ENCODE results near the gene C2orf92. TPM values are rescaled to one million over a fixed set of nuclear protein-coding genes. Genes with fewer than 3 reads are reported as not detected.

C2orf92 gene
- total RNA-seq, 1 donor = 2.5 TPM

DNA sequence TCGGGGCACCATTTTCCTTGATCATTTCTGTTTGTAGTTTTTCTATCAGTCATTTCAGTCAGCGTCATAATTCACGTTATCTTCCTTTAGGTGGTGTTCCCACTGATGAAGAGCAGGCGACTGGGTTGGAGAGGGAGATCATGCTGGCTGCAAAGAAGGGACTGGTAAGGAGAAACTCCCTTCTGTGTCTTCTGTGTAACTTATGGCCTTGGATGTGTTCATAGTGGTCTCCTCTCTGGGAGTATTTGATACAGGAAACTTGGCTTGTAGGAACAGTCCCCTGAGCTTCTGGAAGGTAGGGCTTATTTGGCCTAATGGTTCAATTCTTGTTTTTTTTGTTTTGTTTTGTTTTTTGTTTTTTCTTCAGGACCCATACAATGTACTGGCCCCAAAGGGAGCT, 22.5 kb upstream of the C2orf92 start:
- DNase-seq (ENCODE audit: insufficient read length, low spot score, missing footprints) = peak; percentile 72
- Histone ChIP-seq H3K27me3 (ENCODE audit: insufficient read depth, low read length) (no peaks in the 10 kb centered on the region), H3K4me2 (ENCODE audit: insufficient read depth, low read length) (peak overlapping the region; percentile 93), H3K79me2 (ENCODE audit: insufficient read depth, low read length) (peaks cover 15% of the 10 kb centered on the region), H4K20me1 (ENCODE audit: insufficient read depth, low read length) (no peaks in the 10 kb centered on the region), H3K4me3 (ENCODE audit: insufficient read depth, low read length) (peak overlapping the region; percentile 97), H3K27ac (ENCODE audit: low read depth, low read length) (peak overlapping the region; percentile 8), H3K4me1 (ENCODE audit: insufficient read depth, low read length) (no peaks in the 10 kb centered on the region), H3K9me3 (ENCODE audit: low read depth, low read length) (no peaks in the 10 kb centered on the region), H2AFZ (ENCODE audit: low read length) (no peak overlapping the region), H3K36me3 (ENCODE audit: insufficient read depth, low read length) (peaks cover 21% of the 10 kb centered on the region)
- TF ChIP-seq, protein P1, sequence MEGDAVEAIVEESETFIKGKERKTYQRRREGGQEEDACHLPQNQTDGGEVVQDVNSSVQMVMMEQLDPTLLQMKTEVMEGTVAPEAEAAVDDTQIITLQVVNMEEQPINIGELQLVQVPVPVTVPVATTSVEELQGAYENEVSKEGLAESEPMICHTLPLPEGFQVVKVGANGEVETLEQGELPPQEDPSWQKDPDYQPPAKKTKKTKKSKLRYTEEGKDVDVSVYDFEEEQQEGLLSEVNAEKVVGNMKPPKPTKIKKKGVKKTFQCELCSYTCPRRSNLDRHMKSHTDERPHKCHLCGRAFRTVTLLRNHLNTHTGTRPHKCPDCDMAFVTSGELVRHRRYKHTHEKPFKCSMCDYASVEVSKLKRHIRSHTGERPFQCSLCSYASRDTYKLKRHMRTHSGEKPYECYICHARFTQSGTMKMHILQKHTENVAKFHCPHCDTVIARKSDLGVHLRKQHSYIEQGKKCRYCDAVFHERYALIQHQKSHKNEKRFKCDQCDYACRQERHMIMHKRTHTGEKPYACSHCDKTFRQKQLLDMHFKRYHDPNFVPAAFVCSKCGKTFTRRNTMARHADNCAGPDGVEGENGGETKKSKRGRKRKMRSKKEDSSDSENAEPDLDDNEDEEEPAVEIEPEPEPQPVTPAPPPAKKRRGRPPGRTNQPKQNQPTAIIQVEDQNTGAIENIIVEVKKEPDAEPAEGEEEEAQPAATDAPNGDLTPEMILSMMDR (IDR thresholded peaks at IDR 0.05; ENCODE audit: extremely low read depth, low read depth, low read length) = no peak

GRCh38 chr2:97651114-97651513, 18.4 kb upstream of the C2orf92 start:
- no peaks in the 10 kb centered on the region for H3K27me3 ChIP-seq (ENCODE audit: insufficient read depth, low read length)
- TF ChIP-seq, protein P1 (IDR thresholded peaks at IDR 0.05; ENCODE audit: extremely low read depth, low read depth, low read length) = no peak
- no peak overlapping the region for H3K4me3 ChIP-seq (ENCODE audit: insufficient read depth, low read length)
- peaks cover 13% of the 10 kb centered on the region for H3K79me2 ChIP-seq (ENCODE audit: insufficient read depth, low read length)
- H3K9me3 ChIP-seq (ENCODE audit: low read depth, low read length) = no peaks in the 10 kb centered on the region
- H3K4me2 ChIP-seq (ENCODE audit: insufficient read depth, low read length) = no peak overlapping the region
- no peak overlapping the region for H3K27ac ChIP-seq (ENCODE audit: low read depth, low read length)
- DNase-seq (ENCODE audit: insufficient read length, low spot score, missing footprints) = no peak
- H3K36me3 ChIP-seq (ENCODE audit: insufficient read depth, low read length) = peaks cover 45% of the 10 kb centered on the region
- no peaks in the 10 kb centered on the region for H4K20me1 ChIP-seq (ENCODE audit: insufficient read depth, low read length)
- H3K4me1 ChIP-seq (ENCODE audit: insufficient read depth, low read length) = no peaks in the 10 kb centered on the region
- H2AFZ ChIP-seq (ENCODE audit: low read length) = no peak overlapping the region

DNA sequence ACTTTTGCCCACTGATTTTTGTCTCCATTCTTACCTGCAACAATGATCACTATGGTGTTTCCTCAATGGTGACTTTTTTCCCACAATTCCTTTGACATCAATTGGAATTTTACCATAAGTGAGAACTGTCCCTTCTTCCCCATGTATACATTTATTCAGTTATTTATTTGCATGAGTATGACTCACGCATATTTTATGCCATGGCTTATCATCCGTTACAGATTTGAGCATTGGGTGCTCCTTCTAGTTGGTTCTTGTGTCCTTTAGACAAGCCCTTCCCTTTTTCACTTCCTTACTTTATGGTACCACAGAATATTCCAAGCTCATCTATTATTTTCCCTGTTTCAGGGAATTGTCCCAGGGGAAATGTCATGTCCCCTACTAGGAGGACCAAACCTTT, 16.0 kb upstream of the C2orf92 start:
- TF ChIP-seq, protein P1 (IDR thresholded peaks at IDR 0.05; ENCODE audit: extremely low read depth, low read depth, low read length) = no peak
- peaks cover 2% of the 10 kb centered on the region for H3K79me2 ChIP-seq (ENCODE audit: insufficient read depth, low read length)
- DNase-seq (ENCODE audit: insufficient read length, low spot score, missing footprints) = no peak
- H3K4me3 ChIP-seq (ENCODE audit: insufficient read depth, low read length) = no peak overlapping the region
- no peaks in the 10 kb centered on the region for H3K9me3 ChIP-seq (ENCODE audit: low read depth, low read length)
- H3K36me3 ChIP-seq (ENCODE audit: insufficient read depth, low read length) = peaks cover 54% of the 10 kb centered on the region
- no peak overlapping the region for H3K27ac ChIP-seq (ENCODE audit: low read depth, low read length)
- H4K20me1 ChIP-seq (ENCODE audit: insufficient read depth, low read length) = no peaks in the 10 kb centered on the region
- H2AFZ ChIP-seq (ENCODE audit: low read length) = no peak overlapping the region
- H3K27me3 ChIP-seq (ENCODE audit: insufficient read depth, low read length) = no peaks in the 10 kb centered on the region
- H3K4me1 ChIP-seq (ENCODE audit: insufficient read depth, low read length) = no peaks in the 10 kb centered on the region
- no peak overlapping the region for H3K4me2 ChIP-seq (ENCODE audit: insufficient read depth, low read length)

DNA sequence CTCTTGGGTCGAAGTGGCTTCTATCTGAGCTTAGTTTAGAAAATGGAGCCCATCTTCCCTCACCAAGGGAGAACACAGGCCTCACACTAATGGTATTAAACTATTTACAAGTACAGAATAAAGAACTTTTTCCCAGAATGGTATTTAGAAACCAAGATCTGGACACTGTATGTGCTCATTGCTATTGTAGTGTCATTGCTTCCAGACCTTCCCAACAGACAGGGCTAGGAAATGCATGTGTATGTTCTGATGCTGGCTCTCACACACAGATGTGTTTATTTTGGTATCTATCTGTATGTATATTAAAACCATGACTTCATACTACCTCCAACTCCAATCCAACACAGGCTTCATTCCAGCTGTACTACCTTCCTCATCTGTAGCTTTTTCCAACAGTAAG, 15.6 kb upstream of the C2orf92 start:
- H2AFZ ChIP-seq (ENCODE audit: low read length) = no peak overlapping the region
- H3K27me3 ChIP-seq (ENCODE audit: insufficient read depth, low read length) = no peaks in the 10 kb centered on the region
- no peaks in the 10 kb centered on the region for H3K9me3 ChIP-seq (ENCODE audit: low read depth, low read length)
- no peak overlapping the region for H3K27ac ChIP-seq (ENCODE audit: low read depth, low read length)
- H3K4me3 ChIP-seq (ENCODE audit: insufficient read depth, low read length) = no peak overlapping the region
- DNase-seq (ENCODE audit: insufficient read length, low spot score, missing footprints) = no peak
- no peak overlapping the region for H3K4me2 ChIP-seq (ENCODE audit: insufficient read depth, low read length)
- H3K4me1 ChIP-seq (ENCODE audit: insufficient read depth, low read length) = no peaks in the 10 kb centered on the region
- no peaks in the 10 kb centered on the region for H4K20me1 ChIP-seq (ENCODE audit: insufficient read depth, low read length)
- peaks cover 4% of the 10 kb centered on the region for H3K79me2 ChIP-seq (ENCODE audit: insufficient read depth, low read length)
- H3K36me3 ChIP-seq (ENCODE audit: insufficient read depth, low read length) = peaks cover 55% of the 10 kb centered on the region
- TF ChIP-seq, protein P1 (IDR thresholded peaks at IDR 0.05; ENCODE audit: extremely low read depth, low read depth, low read length) = no peak
